OCI-LY7 (cell line): ENCODE measurements around the gene TSEN15.

Experiments used
- EZH2phosphoT487 ChIP-seq: fragments of 200-600 bp; sonication (generic); IDR thresholded peaks from 2 replicates; pipeline ENCODE4 v1.6.1; 2018; ENCODE audit warnings: low read depth, borderline replicate concordance, mild to moderate bottlenecking, mixed run types, antibody characterized with exemption, low read length, moderate library complexity, mixed read lengths
- TF ChIP-seq, protein P1 (sequence below): fragments of 200-600 bp; sonication (generic); conservative IDR thresholded peaks from 2 replicates; pipeline ENCODE4 v1.5.1; 2014; ENCODE audit warnings: mild to moderate bottlenecking, antibody characterized with exemption, low read length, moderate library complexity, mixed read lengths

DNA sequence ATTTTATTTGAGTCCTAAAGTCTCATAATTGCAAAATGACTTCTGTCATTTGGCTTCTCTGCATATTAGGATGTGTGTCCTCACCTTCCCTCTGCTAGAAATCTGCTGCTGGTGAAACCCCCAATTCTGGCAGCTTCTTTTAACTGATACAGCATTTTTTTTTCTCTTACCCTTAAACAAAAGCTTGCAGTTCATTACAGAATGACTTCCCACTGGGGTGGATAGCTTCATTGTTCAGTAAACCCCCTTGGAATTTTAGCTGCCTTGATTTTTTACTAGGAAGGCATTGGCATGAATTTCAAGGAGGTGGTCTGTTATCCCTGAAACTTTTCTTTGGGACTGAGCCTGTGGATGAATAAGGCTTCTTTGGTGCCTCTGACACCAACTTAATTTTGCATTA, 16.8 kb downstream of the TSEN15 start:
- TF ChIP-seq, protein P1, sequence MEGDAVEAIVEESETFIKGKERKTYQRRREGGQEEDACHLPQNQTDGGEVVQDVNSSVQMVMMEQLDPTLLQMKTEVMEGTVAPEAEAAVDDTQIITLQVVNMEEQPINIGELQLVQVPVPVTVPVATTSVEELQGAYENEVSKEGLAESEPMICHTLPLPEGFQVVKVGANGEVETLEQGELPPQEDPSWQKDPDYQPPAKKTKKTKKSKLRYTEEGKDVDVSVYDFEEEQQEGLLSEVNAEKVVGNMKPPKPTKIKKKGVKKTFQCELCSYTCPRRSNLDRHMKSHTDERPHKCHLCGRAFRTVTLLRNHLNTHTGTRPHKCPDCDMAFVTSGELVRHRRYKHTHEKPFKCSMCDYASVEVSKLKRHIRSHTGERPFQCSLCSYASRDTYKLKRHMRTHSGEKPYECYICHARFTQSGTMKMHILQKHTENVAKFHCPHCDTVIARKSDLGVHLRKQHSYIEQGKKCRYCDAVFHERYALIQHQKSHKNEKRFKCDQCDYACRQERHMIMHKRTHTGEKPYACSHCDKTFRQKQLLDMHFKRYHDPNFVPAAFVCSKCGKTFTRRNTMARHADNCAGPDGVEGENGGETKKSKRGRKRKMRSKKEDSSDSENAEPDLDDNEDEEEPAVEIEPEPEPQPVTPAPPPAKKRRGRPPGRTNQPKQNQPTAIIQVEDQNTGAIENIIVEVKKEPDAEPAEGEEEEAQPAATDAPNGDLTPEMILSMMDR: no peak
- no peak for TF ChIP-seq EZH2phosphoT487
